ENCODE results near the gene MAP3K13.
"Not testable (repeated sequence)": the region's sequence is repeated elsewhere in the genome, so short reads cannot be mapped to it uniquely, and the experiment has no call there.

The MAP3K13 gene

DNA sequence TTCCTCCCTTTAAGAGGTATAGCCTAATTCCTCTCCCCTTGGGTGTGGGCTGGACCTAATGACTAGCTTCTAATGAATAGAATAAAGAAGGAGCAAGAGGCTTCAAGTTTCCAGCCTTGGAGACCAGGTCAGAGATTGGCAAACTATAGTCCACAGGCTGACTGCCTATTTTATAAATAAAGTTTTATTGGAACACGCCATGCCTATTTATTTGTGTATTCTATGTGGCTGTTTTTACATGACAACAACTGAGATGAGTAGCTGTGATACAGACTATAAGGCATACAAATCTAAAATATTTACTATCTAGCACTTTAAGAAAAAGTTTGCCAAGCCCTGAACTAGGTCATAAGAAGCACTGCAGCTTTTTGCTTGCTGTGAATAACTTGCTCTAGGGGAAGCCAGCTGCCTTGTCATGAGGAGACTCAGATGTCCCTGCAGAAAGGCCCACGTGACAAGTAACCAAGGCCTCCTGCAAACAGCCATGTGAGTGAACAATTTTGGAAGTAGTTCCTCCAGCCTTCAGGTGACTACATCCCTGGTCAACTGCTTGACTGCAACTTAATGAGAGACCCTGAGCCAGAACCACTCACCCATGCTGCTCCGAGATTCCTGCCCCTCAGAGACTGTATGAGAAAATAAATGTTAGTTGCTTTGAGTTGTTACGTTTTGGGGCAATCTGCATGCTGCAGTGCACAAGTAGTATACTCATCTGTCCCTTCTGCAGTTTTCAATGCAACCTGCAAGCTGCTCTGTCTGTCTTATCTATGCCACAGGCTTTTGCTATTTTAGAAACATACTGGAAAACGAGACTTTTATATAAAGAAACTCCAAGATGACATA is 21.1 kb upstream of the MAP3K13 start:
- no peak for DNase-seq

- DNase-seq = no peak
Observed at GRCh38 chr3:185342459-185343174, 20.3 kb upstream of the MAP3K13 start.

GRCh38 chr3:185347399-185347798 is 15.5 kb upstream of the MAP3K13 start:
- no peak for DNase-seq

DNA sequence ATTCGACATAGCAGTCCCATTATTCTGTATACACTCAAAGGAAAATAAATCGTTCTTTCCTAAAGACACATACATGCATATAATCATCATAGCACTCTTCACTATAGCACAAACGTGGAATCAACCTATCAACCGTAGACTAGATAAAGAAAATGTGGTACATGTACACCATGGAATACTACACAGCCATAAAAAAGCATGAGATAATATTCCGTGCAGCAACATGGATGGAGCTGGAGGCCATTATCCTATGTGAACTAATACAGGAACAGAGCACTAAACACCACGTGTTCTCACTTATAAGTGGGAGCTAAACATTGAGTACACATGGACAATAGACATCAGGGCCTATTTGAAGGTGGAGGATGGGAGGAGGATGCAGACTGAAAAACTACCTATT is 12.1 kb upstream of the MAP3K13 start:
- no peak for DNase-seq

GRCh38 chr3:185351396-185351795 is 11.5 kb upstream of the MAP3K13 start:
- DNase-seq = no peak

DNA sequence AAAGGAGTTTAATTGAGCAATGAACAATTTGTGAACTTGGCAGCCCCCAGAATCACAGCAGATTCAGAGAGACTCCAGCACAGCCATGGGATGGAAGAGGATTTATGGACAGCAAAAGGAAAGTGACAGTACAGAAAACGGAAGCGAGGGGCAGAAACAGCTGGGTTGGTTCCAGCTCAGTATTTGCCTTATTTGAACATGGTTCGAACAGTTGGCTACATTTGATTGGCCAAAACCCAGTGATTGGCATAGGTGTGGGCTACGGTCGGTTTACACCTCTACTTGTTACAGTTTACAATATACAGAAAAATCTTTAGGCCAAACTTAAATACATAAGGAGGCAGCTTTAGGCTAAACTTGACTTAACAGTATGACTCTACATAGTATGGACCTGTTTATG is 9.7 kb upstream of the MAP3K13 start:
- no peak for DNase-seq

GRCh38 chr3:185353823-185354614 is 8.9 kb upstream of the MAP3K13 start:
- DNase-seq = peak; percentile 28

DNA sequence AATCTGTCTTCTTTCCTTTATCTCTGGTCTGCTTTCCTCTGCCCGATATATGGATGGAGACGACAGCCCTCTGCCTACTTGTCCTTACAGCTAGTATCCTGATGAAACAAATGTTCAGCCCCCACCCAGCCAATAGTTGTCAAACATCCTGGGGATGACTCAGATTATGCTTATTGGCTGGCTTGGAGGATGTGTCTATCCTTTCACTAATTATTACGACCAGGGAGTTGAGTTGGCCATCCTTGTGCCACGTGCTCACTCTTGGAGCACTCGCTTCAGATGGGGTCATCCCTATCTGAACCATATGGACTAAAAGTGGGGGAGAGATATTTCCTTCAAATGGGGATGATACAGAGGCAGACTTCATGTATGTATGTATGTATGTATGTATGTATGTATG is 6.4 kb upstream of the MAP3K13 start:
- DNase-seq = no peak

- DNase-seq = no peak
Observed at GRCh38 chr3:185361920-185362319, 1.0 kb upstream of the MAP3K13 start.

GRCh38 chr3:185363662-185364203 is 797 bp downstream of the MAP3K13 start:
- DNase-seq = no peak

DNA sequence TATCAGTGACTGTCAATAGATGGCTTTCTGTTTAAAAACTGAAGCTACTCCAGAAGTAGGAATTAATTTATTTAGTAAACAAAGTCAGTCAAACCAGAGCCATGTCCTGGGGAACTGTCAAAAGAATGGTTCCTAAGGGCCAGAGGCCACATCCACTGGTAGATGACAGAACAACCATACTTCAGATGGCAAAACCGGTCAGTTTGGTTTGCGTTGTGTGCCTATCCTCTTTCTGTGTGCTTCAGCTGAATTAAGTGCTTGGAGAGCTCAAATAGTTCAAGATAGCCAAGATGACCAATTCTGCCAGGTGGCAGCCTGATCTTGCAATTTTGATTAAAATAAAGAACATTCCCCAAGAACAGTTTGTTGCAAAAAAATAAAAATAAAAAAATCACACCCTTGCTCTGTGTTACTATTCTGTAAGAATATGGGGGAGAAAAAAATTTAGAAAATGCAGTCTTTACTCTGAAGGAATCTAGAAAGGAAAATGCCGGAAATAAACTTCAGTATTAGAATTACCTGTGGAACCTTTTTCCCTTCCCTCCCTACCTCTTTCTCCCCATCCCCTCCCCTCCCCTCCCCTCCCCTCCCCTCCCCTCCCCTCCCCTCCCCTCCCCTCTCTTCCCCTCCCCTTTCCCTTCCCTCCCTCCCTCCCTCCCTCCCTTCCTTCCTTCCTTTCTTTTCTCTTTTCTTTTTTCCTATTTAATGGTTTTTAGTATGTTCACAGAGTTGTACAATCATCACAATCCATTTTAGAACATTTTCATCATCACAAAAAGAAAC is 2.5 kb downstream of the MAP3K13 start:
- peak; percentile 74 for DNase-seq

- DNase-seq = no peak
Observed at GRCh38 chr3:185366074-185366335, 3.1 kb downstream of the MAP3K13 start.

GRCh38 chr3:185366913-185367312 is 4.0 kb downstream of the MAP3K13 start:
- DNase-seq = no peak

DNA sequence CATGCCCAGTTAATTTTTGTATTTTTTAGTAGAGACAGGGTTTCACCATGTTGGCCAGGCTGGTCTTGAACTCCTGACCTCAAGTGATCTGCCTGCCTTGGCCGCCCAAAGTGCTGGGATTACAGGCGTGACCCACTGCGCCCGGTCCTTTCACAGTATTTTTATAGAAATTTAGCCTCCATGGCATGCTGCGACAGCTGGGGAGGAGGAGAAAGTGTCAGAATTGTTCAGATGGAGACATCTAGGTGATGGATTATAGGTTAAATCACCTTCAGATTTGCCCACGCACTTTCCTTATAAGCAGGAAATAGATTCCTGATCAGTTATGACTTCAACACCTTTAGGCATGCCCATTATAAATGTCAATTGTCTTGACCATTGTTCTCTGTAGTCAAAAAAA is 7.4 kb downstream of the MAP3K13 start:
- not testable (repeated sequence) for DNase-seq

- no peak for DNase-seq
Observed at GRCh38 chr3:185371306-185372074, 8.6 kb downstream of the MAP3K13 start.

- no peak for DNase-seq
Observed at GRCh38 chr3:185381320-185382058, 18.6 kb downstream of the MAP3K13 start.

GRCh38 chr3:185382154-185382553 is 19.2 kb downstream of the MAP3K13 start:
- no peak for DNase-seq

DNA sequence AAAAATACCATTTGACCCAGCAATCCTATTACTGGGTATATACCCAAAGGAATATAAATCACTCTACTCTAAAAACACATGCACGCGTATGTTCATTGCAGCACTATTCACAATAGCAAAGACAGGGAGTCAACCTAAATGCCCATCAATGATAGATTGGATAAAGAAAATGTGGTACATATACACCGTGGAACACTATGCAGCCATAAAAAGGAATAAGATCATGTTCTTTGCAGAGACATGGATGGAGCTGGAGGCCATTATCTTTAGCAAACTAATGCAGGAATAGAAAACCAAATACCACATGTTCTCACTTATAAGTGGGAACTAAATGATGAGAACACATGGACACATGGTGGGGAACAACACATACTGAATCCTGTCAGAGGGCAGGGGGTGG is 23.6 kb downstream of the MAP3K13 start:
- DNase-seq = not testable (repeated sequence)

GRCh38 chr3:185387646-185388045 is 24.7 kb downstream of the MAP3K13 start:
- DNase-seq = no peak

DNA sequence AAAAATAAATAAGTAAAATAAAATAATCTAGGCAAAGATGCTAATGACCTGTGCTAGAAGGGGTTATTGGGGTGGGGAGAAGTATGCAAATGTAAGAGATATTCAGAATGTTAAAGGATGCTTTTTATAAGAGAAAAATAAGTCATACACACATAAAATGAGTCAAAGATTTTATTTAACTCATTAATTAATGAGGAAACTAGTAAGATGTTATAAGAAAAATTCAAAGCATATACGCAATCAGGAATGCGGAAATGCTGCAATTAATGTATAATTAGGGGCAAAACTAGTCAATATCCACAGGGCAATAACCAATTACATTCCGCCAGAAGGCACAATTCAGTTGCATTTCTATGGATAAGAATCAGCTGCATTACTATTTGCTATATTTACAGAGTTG is 30.1 kb downstream of the MAP3K13 start:
- no peak for DNase-seq

DNA sequence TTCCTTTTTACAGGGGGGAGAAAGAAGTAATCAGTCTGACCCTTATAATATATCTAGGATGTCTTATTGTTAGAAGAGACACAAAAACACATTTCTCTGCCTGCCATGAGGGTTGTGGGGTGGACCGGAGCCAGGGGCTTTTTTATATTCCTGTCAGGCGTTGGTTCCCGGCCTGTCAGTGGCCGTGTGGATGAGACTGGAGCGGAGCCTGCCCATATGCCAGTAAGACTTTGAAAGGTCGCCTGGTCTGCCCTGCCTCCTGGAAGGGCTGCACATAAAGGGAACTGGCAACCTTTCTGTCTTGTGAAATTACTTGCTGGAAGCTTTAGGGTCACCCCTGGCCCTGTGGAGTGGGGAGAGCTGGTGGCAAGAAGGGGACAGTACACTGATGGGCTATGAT is 34.7 kb downstream of the MAP3K13 start:
- DNase-seq = no peak
